Measurements from ENCODE around the gene C16orf74. TPM values are rescaled to one million over a fixed set of nuclear protein-coding genes. Genes with fewer than 3 reads are reported as not detected.

C16orf74 gene
- total and polyA plus RNA-seq, 2 of the 8 experiments (the other 6 are each of a cell fraction or from before 2014, with no cell fraction given), result 7.3 to 9.3 TPM

- ChIA-PET POLR2A (ENCODE audit: partially characterized antibody) (interaction anchor here (0.6 to 1.5 kb wide), 4 partner anchors 13 to 80 kb away, joined by 3 to 4 read pairs (median 3); no protein-coding TSS in a partner anchor), CTCF (ENCODE audit: partially characterized antibody) (interaction anchor here (0.6 to 1.2 kb wide), 3 partner anchors 12 to 466 kb away, joined by 3 to 4 read pairs (median 3); no protein-coding TSS in a partner anchor)
- Histone ChIP-seq H2BK20ac (ENCODE audit: low read length) (no peak overlapping the region), H3K27me3 (replicated peaks in 1 of 4; ENCODE audit: control insufficient read depth in 3 of 4, extremely low read depth in 1 of 4, insufficient read depth in 3 of 4, low read length in 3 of 4) (peaks cover 0 to 2% (median 0%) of the 10 kb centered on the region in 4 experiments; a peak in 1 of 7 replicates), H4K8ac (ENCODE audit: extremely low read depth, insufficient read depth, low read length) (no peak overlapping the region; the same call in 1 of the 2 replicates), H3K4me1 (replicated peaks in 1 of 4; ENCODE audit: control insufficient read depth in 3 of 4, insufficient read depth in 4 of 4, low read length in 3 of 4) (peaks cover 0 to 20% (median 10%) of the 10 kb centered on the region in 4 experiments; a peak in 5 of 7 replicates), H3K79me1 (ENCODE audit: low read depth, low read length) (peaks cover 3% of the 10 kb centered on the region; the same call in 1 of the 2 replicates), H4K5ac (ENCODE audit: insufficient read length, low read depth, low read length) (no peak overlapping the region), H2BK5ac (ENCODE audit: low read depth, low read length) (no peak overlapping the region), H2BK12ac (ENCODE audit: low read depth, low read length) (no peak overlapping the region; the same call in 1 of the 2 replicates), H2AK5ac (ENCODE audit: low read depth, low read length) (no peak overlapping the region), H2BK120ac (replicated peaks; ENCODE audit: low read depth, low read length) (no peak overlapping the region), H4K91ac (replicated peaks; ENCODE audit: insufficient read length, low read length) (no peak overlapping the region), H3K56ac (replicated peaks; ENCODE audit: insufficient read length, low read depth, low read length) (no peak overlapping the region), H3K4me2 (ENCODE audit: insufficient read depth in 1 of 2, low read depth in 2 of 2, low read length in 2 of 2) (no peak overlapping the region), H3K14ac (ENCODE audit: insufficient read length) (no peak overlapping the region), H2AFZ (ENCODE audit: low read length) (no peak overlapping the region), H3K36me3 (ENCODE audit: control insufficient read depth in 2 of 4, insufficient read depth in 4 of 4, low read length in 3 of 4) (no peaks in the 10 kb centered on the region), H3K4ac (replicated peaks; ENCODE audit: insufficient read length, low read depth, low read length) (no peak overlapping the region), H3K23ac (ENCODE audit: insufficient read length) (no peak overlapping the region), H3K9ac (replicated peaks in 1 of 4; ENCODE audit: extremely low read depth in 1 of 4, low read depth in 3 of 4, low read length in 3 of 4) (no peak overlapping the region), H3K27ac (ENCODE audit: low read depth, low read length) (no peak overlapping the region), H3K18ac (ENCODE audit: extremely low read depth, low read length) (no peak overlapping the region; the same call in 1 of the 2 replicates), H3K23me2 (ENCODE audit: low read depth, low read length) (no peaks in the 10 kb centered on the region), H2BK15ac (ENCODE audit: low read length) (peak overlapping the region; percentile 5; the same call in 1 of the 2 replicates), H4K20me1 (replicated peaks in 1 of 2; ENCODE audit: control insufficient read depth in 1 of 2, insufficient read depth in 2 of 2, low read length in 2 of 2) (no peaks in the 10 kb centered on the region), H3K79me2 (ENCODE audit: control insufficient read depth in 1 of 2, insufficient read depth in 2 of 2, low read length in 2 of 2) (no peaks in the 10 kb centered on the region), H3K9me3 (ENCODE audit: insufficient read depth in 2 of 2, low read depth in 1 of 2, low read length in 1 of 2) (no peaks in the 10 kb centered on the region), H3K4me3 (ENCODE audit: extremely low read depth in 1 of 4, insufficient read depth in 2 of 4, low read depth in 3 of 4, low read length in 4 of 4) (no peak overlapping the region)
- no peak for FAIRE-seq
- TF ChIP-seq BRCA1 (IDR thresholded peaks at IDR 0.05; ENCODE audit: low read depth, low read length) (no peak), CHD2 (IDR thresholded peaks at IDR 0.05; ENCODE audit: low read length) (no peak), FOSL1 (IDR thresholded peaks at IDR 0.05; ENCODE audit: insufficient read depth, low read depth, low read length) (no peak), SIX5 (IDR thresholded peaks at IDR 0.05; ENCODE audit: low read depth, low read length) (no peak), EP300 (IDR thresholded peaks at IDR 0.05; ENCODE audit: borderline replicate concordance in 1 of 2, low read depth in 2 of 2, low read length in 2 of 2) (no peak), ASH2L (IDR thresholded peaks at IDR 0.05; ENCODE audit: low read length) (no peak), RFX5 (IDR thresholded peaks at IDR 0.05; ENCODE audit: borderline replicate concordance, low read depth, low read length) (no peak), ATF2 (IDR thresholded peaks at IDR 0.05; ENCODE audit: low read length) (no peak), GTF2F1 (IDR thresholded peaks at IDR 0.05; ENCODE audit: borderline replicate concordance, low read depth, low read length) (no peak), KDM4A (IDR thresholded peaks at IDR 0.05; ENCODE audit: low read depth, low read length, severe bottlenecking) (no peak), TBP (IDR thresholded peaks at IDR 0.05; ENCODE audit: low read depth, low read length) (no peak), SP4 (IDR thresholded peaks at IDR 0.05; ENCODE audit: low read length) (no peak)
- 95% methylated on average over 6 of the region's 8 CpGs; no CpG with 5 or more reads in 1 of the 2 experiments for WGBS, 2 experiments (ENCODE audit: extremely low coverage in 1 of 2, insufficient coverage in 1 of 2, insufficient read length in 1 of 2, insufficient replicate concordance in 2 of 2, low coverage in 1 of 2, low lambda C conversion rate in 2 of 2, missing lambda C conversion rate in 1 of 2)
- no peak for DNase-seq (ENCODE audit: low read depth in 1 of 2, low spot score in 2 of 2)
These were observed 14.9 kb upstream of the C16orf74 start for GRCh38 chr16:85765767-85766166.
